HepG2 (cell line): ENCODE results near the gene MLX. TPM values are rescaled to one million over a fixed set of nuclear protein-coding genes. Genes with fewer than 3 reads are reported as not detected.

Experiments used
- ADNP ChIP-seq: sonication (generic); formaldehyde crosslinking; IDR thresholded peaks from 2 replicates; pipeline ENCODE4 v1.4.0; 2020; ENCODE audit warnings: missing genetic modification reagents
- BORCS8-MEF2B ChIP-seq: sonication (generic); formaldehyde crosslinking; IDR thresholded peaks from 2 replicates; pipeline ENCODE4 v1.8.0; 2022; ENCODE audit warnings: mild to moderate bottlenecking, missing genetic modification reagents
- CHD4 ChIP-seq: fragments of 200-600 bp; sonication (generic); IDR thresholded peaks from 2 replicates; pipeline ENCODE4 v1.7.0; 2017; ENCODE audit warnings: mild to moderate bottlenecking, low read length, borderline replicate concordance
- DZIP1 ChIP-seq: sonication (generic); formaldehyde crosslinking; IDR thresholded peaks from 2 replicates; pipeline ENCODE4 v1.5.0; 2020; ENCODE audit warnings: mild to moderate bottlenecking, missing genetic modification reagents
- HIC2 ChIP-seq: sonication (generic); formaldehyde crosslinking; IDR thresholded peaks from 2 replicates; pipeline ENCODE4 v1.9.0; 2022; ENCODE audit warnings: low read depth, missing genetic modification reagents
- KDM1A ChIP-seq: IDR thresholded peaks from 2 replicates; pipeline ENCODE4 v1.6.1; 2016; ENCODE audit warnings: missing compliant biosample characterization
- KLF13 ChIP-seq: sonication (generic); formaldehyde crosslinking; IDR thresholded peaks from 2 replicates; pipeline ENCODE4 v1.4.0; 2020; ENCODE audit warnings: mild to moderate bottlenecking, missing genetic modification reagents
- PBX2 ChIP-seq: IDR thresholded peaks from 2 replicates; pipeline ENCODE4 v1.6.1; 2016; ENCODE audit warnings: control low read depth
- PRDM4 ChIP-seq: sonication (generic); formaldehyde crosslinking; IDR thresholded peaks from 2 replicates; pipeline ENCODE4 v1.9.0; 2021; ENCODE audit warnings: missing genetic modification reagents, borderline replicate concordance
- SATB2 ChIP-seq: sonication (generic); formaldehyde crosslinking; IDR thresholded peaks from 2 replicates; pipeline ENCODE4 v1.5.0; 2020; ENCODE audit warnings: missing genetic modification reagents
- TEF ChIP-seq: sonication (generic); formaldehyde crosslinking; IDR thresholded peaks from 2 replicates; pipeline ENCODE4 v1.5.0; 2020; ENCODE audit warnings: missing genetic modification reagents
- YEATS2 ChIP-seq: sonication (generic); formaldehyde crosslinking; IDR thresholded peaks from 2 replicates; pipeline ENCODE4 v1.4.0; 2020; ENCODE audit warnings: missing genetic modification reagents, borderline replicate concordance
- YY1 ChIP-seq: IDR thresholded peaks from 2 replicates; pipeline ENCODE4 v1.6.1; 2011; ENCODE audit warnings: low read length, low read depth, moderate library complexity, mild to moderate bottlenecking; ENCODE audit not compliant: insufficient read depth, insufficient replicate concordance
- ZFP82 ChIP-seq: sonication (generic); formaldehyde crosslinking; IDR thresholded peaks from 2 replicates; pipeline ENCODE4 v1.5.1; 2020; ENCODE audit warnings: mild to moderate bottlenecking, missing genetic modification reagents, borderline replicate concordance
- ZNF331 ChIP-seq: sonication (generic); formaldehyde crosslinking; IDR thresholded peaks from 2 replicates; pipeline ENCODE4 v1.4.0; 2020; ENCODE audit warnings: missing genetic modification reagents
- ZNF660 ChIP-seq: sonication (generic); formaldehyde crosslinking; IDR thresholded peaks from 2 replicates; pipeline ENCODE4 v1.5.1; 2020; ENCODE audit warnings: mild to moderate bottlenecking, low read depth, missing genetic modification reagents, borderline replicate concordance
- ZNF737 ChIP-seq: sonication (generic); formaldehyde crosslinking; IDR thresholded peaks from 2 replicates; pipeline ENCODE4 v1.5.0; 2020; ENCODE audit warnings: missing genetic modification reagents, mild to moderate bottlenecking, borderline replicate concordance
- ZNF782 ChIP-seq: sonication (generic); formaldehyde crosslinking; IDR thresholded peaks from 2 replicates; pipeline ENCODE4 v1.4.0; 2020; ENCODE audit warnings: missing genetic modification reagents, mild to moderate bottlenecking, borderline replicate concordance
- polyA plus RNA-seq, 8 experiments: library from polyadenylated mRNA; depleted of rRNA in 3 of 8; stranded (reverse) in 7 of 8; unstranded in 1 of 8; fragments of >200 nt; fragmentation: Illumina TruSeq in 4 of 8; extraction: Trizol in 4 of 8; gene quantifications; 2 replicates each; pipeline versions ENCODE4 v1.2.1 to v1.2.3, GENCODE V29; 2011 to 2016; ENCODE audit warnings: low read depth in 4 of 8, missing spikeins in 1 of 8, mixed read lengths in 1 of 8; ENCODE audit not compliant: insufficient read depth in 1 of 8
- total RNA-seq, 5 experiments: library from RNA; depleted of rRNA; stranded (reverse); fragments of >200 nt; fragmentation: Illumina TruSeq; extraction: Trizol; gene quantifications; 2 replicates each; pipeline ENCODE4 v1.2.3, GENCODE V29; 2016; ENCODE audit warnings: low read depth in 1 of 5

MLX gene
- total and polyA plus RNA-seq, 2 of the 13 experiments (the other 11 are each of a cell fraction or from before 2014, with no cell fraction given) = 38.9 to 74.4 TPM

GRCh38 chr17:42536372-42537155 is 30.3 kb upstream of the MLX start (continued):
- TF ChIP-seq PRDM4 (CRISPR knock-in tag) = no peak; the same call in 1 of the 2 replicates
- 0 out of 2 replicates have a peak, but pooled peaks have one; percentile 5 for TF ChIP-seq KDM1A
- peak; percentile 30; the same call in 1 of the 2 replicates for TF ChIP-seq ZNF782
- TF ChIP-seq TEF (CRISPR knock-in tag) = no peak
- peak; percentile 89; the same call in 1 of the 2 replicates for TF ChIP-seq HIC2 (CRISPR knock-in tag)
- no peak for TF ChIP-seq PBX2 (CRISPR knock-in tag)
- TF ChIP-seq DZIP1 (CRISPR knock-in tag) = no peak; the same call in 1 of the 2 replicates
- TF ChIP-seq ZNF737 (CRISPR knock-in tag) = no peak
- no peak for TF ChIP-seq YY1
- TF ChIP-seq ZFP82 (CRISPR knock-in tag) = no peak
- no peak for TF ChIP-seq CHD4
- peak; percentile 81 for TF ChIP-seq ZNF331
- peak; percentile 77 for TF ChIP-seq BORCS8-MEF2B
- no peak for TF ChIP-seq SATB2 (CRISPR knock-in tag)
- TF ChIP-seq ZNF660 = no peak
- TF ChIP-seq YEATS2 (CRISPR knock-in tag) = peak; percentile 74; the same call in 1 of the 2 replicates
- no peak; the same call in 1 of the 2 replicates for TF ChIP-seq KLF13 (CRISPR knock-in tag)
- TF ChIP-seq ADNP (CRISPR knock-in tag) = no peak
